ENCODE data around the gene DGKE.

DGKE gene

GRCh38 chr17:56914581-56915273 is 80.8 kb downstream of the DGKE start:
- DNase-seq (ENCODE audit: low spot score), result peak; percentile 12

- no peak for DNase-seq (ENCODE audit: low spot score)
Measured at GRCh38 chr17:56917559-56918296, 83.8 kb downstream of the DGKE start.

- no peak for DNase-seq (ENCODE audit: low spot score)
Measured at GRCh38 chr17:56918916-56919315, 85.0 kb downstream of the DGKE start.
